ENCODE measurements around the gene WSCD2.
A peak's percentile ranks its signal among the peaks of the same experiment; 100 is the strongest.

The WSCD2 gene

DNA sequence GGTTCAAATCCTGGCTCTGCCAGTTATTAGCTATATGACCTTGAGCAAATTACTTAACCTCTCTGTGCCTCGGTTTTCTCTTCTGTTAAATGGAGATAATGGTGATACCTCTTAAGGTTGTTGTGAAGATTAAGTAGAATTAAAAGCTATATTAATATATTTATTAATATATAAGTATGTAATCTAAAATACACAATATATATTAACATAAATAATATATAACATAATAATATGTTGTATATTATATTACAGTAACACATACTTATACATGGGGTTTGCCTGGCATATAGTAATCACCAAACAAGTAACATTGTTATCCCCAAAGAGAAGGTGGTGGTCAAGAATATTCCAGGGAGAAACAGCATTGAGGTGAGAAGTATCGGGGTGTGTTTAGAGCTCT lies 118.0 kb downstream of the WSCD2 start:
- Histone ChIP-seq H3K27me3 (ENCODE audit: insufficient read depth, insufficient read length) (no peaks in the 10 kb centered on the region), H3K4me3 (ENCODE audit: insufficient read length, low read depth) (no peak overlapping the region), H3K9me3 (ENCODE audit: insufficient read depth, low read length) (peaks cover 7% of the 10 kb centered on the region; the same call in 1 of the 2 replicates), H3K4me1 (ENCODE audit: insufficient read depth, insufficient read length) (no peaks in the 10 kb centered on the region), H3K9ac (ENCODE audit: insufficient read length, low read depth) (no peak overlapping the region), H3K36me3 (ENCODE audit: insufficient read depth, insufficient read length, low read length) (no peaks in the 10 kb centered on the region)
- DNase-seq (ENCODE audit: low read depth, low spot score) = no peak
- TF ChIP-seq SUZ12 (IDR thresholded peaks at IDR 0.05; ENCODE audit: extremely low read depth, insufficient read depth, insufficient read length) = no peak
- TF ChIP-seq ZNF274 (IDR thresholded peaks at IDR 0.05; ENCODE audit: low read depth, low read length) = no peak
- no peak for TF ChIP-seq YY1 (IDR thresholded peaks at IDR 0.05; ENCODE audit: insufficient read depth, insufficient read length)

DNA sequence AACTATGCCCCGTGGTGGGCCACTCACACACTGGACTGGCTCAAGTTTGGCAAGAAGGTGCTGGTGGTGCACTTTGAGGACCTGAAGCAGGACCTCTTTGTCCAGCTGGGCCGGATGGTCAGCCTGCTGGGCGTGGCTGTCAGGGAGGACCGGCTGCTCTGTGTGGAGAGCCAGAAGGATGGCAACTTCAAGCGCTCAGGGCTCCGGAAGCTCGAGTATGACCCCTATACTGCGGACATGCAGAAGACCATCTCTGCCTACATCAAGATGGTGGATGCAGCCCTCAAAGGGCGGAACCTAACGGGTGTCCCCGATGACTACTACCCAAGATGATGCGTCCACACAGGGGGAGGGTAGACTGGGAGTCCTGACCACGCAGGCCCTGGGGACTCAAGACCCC lies 118.9 kb downstream of the WSCD2 start:
- no peak for DNase-seq (ENCODE audit: low read depth, low spot score)
- H3K4me3 ChIP-seq (ENCODE audit: insufficient read length, low read depth) = no peak overlapping the region
- no peaks in the 10 kb centered on the region for H3K36me3 ChIP-seq (ENCODE audit: insufficient read depth, insufficient read length, low read length)
- H3K9ac ChIP-seq (ENCODE audit: insufficient read length, low read depth) = no peak overlapping the region
- no peaks in the 10 kb centered on the region for H3K27me3 ChIP-seq (ENCODE audit: insufficient read depth, insufficient read length)
- H3K9me3 ChIP-seq (ENCODE audit: insufficient read depth, low read length) = peaks cover 7% of the 10 kb centered on the region; the same call in 1 of the 2 replicates
- H3K4me1 ChIP-seq (ENCODE audit: insufficient read depth, insufficient read length) = no peaks in the 10 kb centered on the region
- TF ChIP-seq SUZ12 (IDR thresholded peaks at IDR 0.05; ENCODE audit: extremely low read depth, insufficient read depth, insufficient read length) (no peak), YY1 (IDR thresholded peaks at IDR 0.05; ENCODE audit: insufficient read depth, insufficient read length) (no peak), ZNF274 (IDR thresholded peaks at IDR 0.05; ENCODE audit: low read depth, low read length) (no peak)

DNA sequence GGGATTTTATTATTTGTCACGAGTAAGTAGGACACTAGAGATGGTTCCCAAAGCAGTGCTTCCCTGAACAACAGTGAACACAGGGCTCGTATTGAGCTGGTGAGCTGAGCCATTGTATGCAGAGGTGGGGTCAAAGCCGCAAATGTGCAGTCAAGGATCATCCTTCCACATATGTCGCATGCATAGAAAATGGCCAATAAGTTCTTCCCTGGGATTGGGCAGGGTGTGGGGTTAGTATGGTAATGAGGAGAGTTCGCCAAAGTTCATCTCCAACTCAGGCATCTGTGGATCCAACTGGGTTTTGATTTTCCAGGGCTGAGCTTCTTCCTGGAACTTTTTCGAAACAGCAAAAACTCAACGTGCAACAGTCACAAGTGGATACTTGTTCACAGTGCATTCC lies 123.4 kb downstream of the WSCD2 start:
- H3K4me1 ChIP-seq (ENCODE audit: insufficient read depth, insufficient read length) = no peaks in the 10 kb centered on the region
- no peak overlapping the region for H3K9ac ChIP-seq (ENCODE audit: insufficient read length, low read depth)
- no peaks in the 10 kb centered on the region for H3K36me3 ChIP-seq (ENCODE audit: insufficient read depth, insufficient read length, low read length)
- no peaks in the 10 kb centered on the region for H3K27me3 ChIP-seq (ENCODE audit: insufficient read depth, insufficient read length)
- no peak for DNase-seq (ENCODE audit: low read depth, low spot score)
- TF ChIP-seq SUZ12 (IDR thresholded peaks at IDR 0.05; ENCODE audit: extremely low read depth, insufficient read depth, insufficient read length) (no peak), ZNF274 (IDR thresholded peaks at IDR 0.05; ENCODE audit: low read depth, low read length) (no peak), YY1 (IDR thresholded peaks at IDR 0.05; ENCODE audit: insufficient read depth, insufficient read length) (no peak)
- no peak overlapping the region for H3K4me3 ChIP-seq (ENCODE audit: insufficient read length, low read depth)
- H3K9me3 ChIP-seq (ENCODE audit: insufficient read depth, low read length) = peaks cover 7% of the 10 kb centered on the region; the same call in 1 of the 2 replicates

DNA sequence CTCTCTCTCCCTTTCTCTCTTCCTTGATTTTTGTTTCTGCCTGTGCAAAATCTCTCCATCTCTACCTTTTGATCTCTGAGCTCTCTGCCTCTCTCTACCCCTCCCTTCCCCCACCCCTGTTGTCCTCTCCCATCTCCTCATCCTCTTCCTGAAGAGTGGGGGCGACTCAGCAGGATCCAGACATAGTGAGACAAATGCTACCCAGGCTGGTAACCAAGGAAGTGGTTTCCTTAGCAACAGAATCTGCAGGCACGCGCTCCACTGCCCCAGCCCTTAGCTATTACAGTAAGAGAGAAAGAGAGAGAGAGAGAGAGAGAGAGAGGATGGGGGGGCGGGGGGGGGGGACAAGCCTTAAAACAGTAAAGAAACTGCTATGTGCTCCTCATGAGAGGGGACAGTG lies 124.5 kb downstream of the WSCD2 start:
- no peaks in the 10 kb centered on the region for H3K4me1 ChIP-seq (ENCODE audit: insufficient read depth, insufficient read length)
- DNase-seq (ENCODE audit: low read depth, low spot score) = peak; percentile 16
- TF ChIP-seq ZNF274 (IDR thresholded peaks at IDR 0.05; ENCODE audit: low read depth, low read length) = no peak
- H3K27me3 ChIP-seq (ENCODE audit: insufficient read depth, insufficient read length) = no peaks in the 10 kb centered on the region
- H3K9me3 ChIP-seq (ENCODE audit: insufficient read depth, low read length) = peaks cover 7% of the 10 kb centered on the region; the same call in 1 of the 2 replicates
- no peak overlapping the region for H3K9ac ChIP-seq (ENCODE audit: insufficient read length, low read depth)
- H3K4me3 ChIP-seq (ENCODE audit: insufficient read length, low read depth) = no peak overlapping the region
- no peaks in the 10 kb centered on the region for H3K36me3 ChIP-seq (ENCODE audit: insufficient read depth, insufficient read length, low read length)

DNA sequence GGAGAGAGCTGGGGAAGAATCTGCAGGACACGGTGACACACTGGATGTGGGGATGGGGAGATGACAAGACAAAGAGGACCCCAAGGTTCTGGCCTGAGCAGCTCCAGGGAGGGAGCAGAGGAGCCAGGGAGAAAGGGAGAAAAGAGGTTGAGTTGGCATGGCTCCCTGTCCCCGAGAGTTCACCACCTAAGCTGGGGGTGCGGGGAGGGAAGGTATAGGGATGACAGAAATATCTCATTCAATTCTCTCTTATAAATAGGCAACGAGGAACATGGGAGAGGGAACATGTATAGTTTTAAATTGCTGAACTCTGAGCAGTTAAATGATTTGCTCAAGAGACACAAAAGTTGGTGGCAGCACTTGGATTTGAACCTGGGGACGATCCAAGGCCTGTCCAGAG lies 124.9 kb downstream of the WSCD2 start:
- peaks cover 7% of the 10 kb centered on the region; the same call in 1 of the 2 replicates for H3K9me3 ChIP-seq (ENCODE audit: insufficient read depth, low read length)
- H3K9ac ChIP-seq (ENCODE audit: insufficient read length, low read depth) = no peak overlapping the region
- H3K27me3 ChIP-seq (ENCODE audit: insufficient read depth, insufficient read length) = no peaks in the 10 kb centered on the region
- no peaks in the 10 kb centered on the region for H3K4me1 ChIP-seq (ENCODE audit: insufficient read depth, insufficient read length)
- H3K4me3 ChIP-seq (ENCODE audit: insufficient read length, low read depth) = no peak overlapping the region
- no peak for DNase-seq (ENCODE audit: low read depth, low spot score)
- no peaks in the 10 kb centered on the region for H3K36me3 ChIP-seq (ENCODE audit: insufficient read depth, insufficient read length, low read length)
- no peak for TF ChIP-seq SUZ12 (IDR thresholded peaks at IDR 0.05; ENCODE audit: extremely low read depth, insufficient read depth, insufficient read length)
- no peak for TF ChIP-seq YY1 (IDR thresholded peaks at IDR 0.05; ENCODE audit: insufficient read depth, insufficient read length)

DNA sequence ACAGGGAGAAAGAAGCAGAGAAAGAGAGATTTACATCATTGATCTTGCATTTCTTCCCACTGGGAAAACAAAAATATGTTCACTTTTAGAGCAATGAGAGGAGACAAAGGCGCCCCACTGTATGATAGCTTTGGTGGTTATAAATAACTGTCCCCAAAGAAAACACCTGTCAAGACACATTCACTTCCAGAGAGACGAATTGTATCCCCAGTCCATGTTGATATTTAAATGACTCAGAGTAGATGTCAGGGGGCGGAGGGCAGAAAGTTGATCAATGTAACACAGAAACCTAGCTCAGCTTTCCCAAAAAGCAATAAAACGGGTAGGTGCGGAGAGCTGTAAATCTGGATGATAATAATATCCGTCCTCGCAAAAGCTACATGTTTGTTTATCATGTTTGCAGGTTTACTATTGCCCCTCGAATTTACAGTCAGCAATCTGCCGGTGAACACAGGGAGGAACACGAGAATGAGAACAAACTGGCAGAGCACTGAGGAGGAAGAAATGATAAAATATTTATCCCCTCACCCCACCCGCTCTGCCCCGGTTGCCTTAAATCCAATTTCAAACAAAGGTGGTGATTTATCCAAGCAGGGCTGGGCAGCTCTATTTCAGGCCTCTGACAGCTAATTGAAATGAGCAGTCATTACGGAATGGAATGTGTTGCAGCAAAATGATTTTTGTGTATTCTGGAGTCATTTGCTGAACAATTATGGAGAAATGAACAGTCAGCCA lies 125.6 kb downstream of the WSCD2 start:
- H3K36me3 ChIP-seq (ENCODE audit: insufficient read depth, insufficient read length, low read length) = no peaks in the 10 kb centered on the region
- H3K9ac ChIP-seq (ENCODE audit: insufficient read length, low read depth) = no peak overlapping the region
- TF ChIP-seq ZNF274 (IDR thresholded peaks at IDR 0.05; ENCODE audit: low read depth, low read length) (no peak), SUZ12 (IDR thresholded peaks at IDR 0.05; ENCODE audit: extremely low read depth, insufficient read depth, insufficient read length) (no peak), YY1 (IDR thresholded peaks at IDR 0.05; ENCODE audit: insufficient read depth, insufficient read length) (no peak)
- no peaks in the 10 kb centered on the region for H3K4me1 ChIP-seq (ENCODE audit: insufficient read depth, insufficient read length)
- no peaks in the 10 kb centered on the region for H3K27me3 ChIP-seq (ENCODE audit: insufficient read depth, insufficient read length)
- no peak overlapping the region for H3K4me3 ChIP-seq (ENCODE audit: insufficient read length, low read depth)
- DNase-seq (ENCODE audit: low read depth, low spot score) = no peak
- peaks cover 6% of the 10 kb centered on the region for H3K9me3 ChIP-seq (ENCODE audit: insufficient read depth, low read length)

DNA sequence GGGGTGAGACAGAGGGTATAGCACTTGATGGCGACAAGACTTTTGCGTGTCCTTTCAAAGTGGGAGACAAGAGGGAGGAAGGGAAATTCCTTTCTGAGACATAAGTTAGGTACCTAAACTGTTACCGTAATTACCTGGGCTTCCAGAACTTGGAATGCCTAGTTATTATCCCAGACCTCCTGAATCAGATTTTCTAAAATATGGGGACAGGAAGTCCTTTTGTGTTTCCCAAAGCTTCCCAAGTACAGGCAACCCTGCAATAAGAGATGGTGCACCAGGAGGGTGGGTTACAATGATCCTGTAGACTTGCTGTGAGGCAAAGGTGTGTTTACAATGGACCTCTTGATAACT lies 126.1 kb downstream of the WSCD2 start:
- Histone ChIP-seq H3K9me3 (ENCODE audit: insufficient read depth, low read length) (peaks cover 9% of the 10 kb centered on the region; the same call in 1 of the 2 replicates), H3K4me1 (ENCODE audit: insufficient read depth, insufficient read length) (no peaks in the 10 kb centered on the region), H3K9ac (ENCODE audit: insufficient read length, low read depth) (no peak overlapping the region), H3K36me3 (ENCODE audit: insufficient read depth, insufficient read length, low read length) (no peaks in the 10 kb centered on the region), H3K27me3 (ENCODE audit: insufficient read depth, insufficient read length) (no peaks in the 10 kb centered on the region), H3K4me3 (ENCODE audit: insufficient read length, low read depth) (no peak overlapping the region)
- DNase-seq (ENCODE audit: low read depth, low spot score) = no peak
- TF ChIP-seq SUZ12 (IDR thresholded peaks at IDR 0.05; ENCODE audit: extremely low read depth, insufficient read depth, insufficient read length) = no peak
- TF ChIP-seq YY1 (IDR thresholded peaks at IDR 0.05; ENCODE audit: insufficient read depth, insufficient read length) = no peak
- TF ChIP-seq ZNF274 (IDR thresholded peaks at IDR 0.05; ENCODE audit: low read depth, low read length) = no peak

All from NT2/D1 (cell line).